PC-3 (cell line): ENCODE measurements around the gene SMG1.
"Not testable (repeated sequence)": the region's sequence is repeated elsewhere in the genome, so short reads cannot be mapped to it uniquely, and the experiment has no call there.

Experiments
- CTCF ChIP-seq: fragments of 300-600 bp; sonication (generic); conservative IDR thresholded peaks from 2 replicates; pipeline ENCODE4 v1.5.1; 2017; ENCODE audit warnings: antibody characterized with exemption, low read depth, mild to moderate bottlenecking, low read length
- EZH2phosphoT487 ChIP-seq: fragments of 300-600 bp; sonication (generic); IDR thresholded peaks from 2 replicates; pipeline ENCODE4 v1.6.1; 2018; ENCODE audit warnings: mild to moderate bottlenecking, antibody characterized with exemption, low read length, borderline replicate concordance

DNA sequence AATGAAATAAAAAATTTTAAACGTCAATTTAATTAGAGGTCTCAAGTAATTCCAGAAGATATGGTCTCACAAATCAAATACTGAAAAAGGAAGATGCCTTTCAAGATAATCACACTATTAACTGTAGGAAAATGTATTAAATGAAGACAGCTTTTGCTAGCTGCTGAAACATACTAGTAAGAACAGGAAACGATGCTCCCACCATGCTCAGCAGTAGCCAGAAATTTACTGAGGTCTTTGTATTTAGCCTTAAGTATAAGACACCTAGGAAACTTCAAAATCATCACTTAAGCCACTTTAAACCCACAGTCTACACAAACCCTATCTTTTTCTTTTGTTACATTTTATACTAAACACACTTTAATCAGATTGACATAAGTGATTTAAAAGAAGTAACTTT lies 16.6 kb downstream of the SMG1 start:
- not testable (repeated sequence) for TF ChIP-seq CTCF, EZH2phosphoT487
